ENCODE data around the gene GHSR.

The GHSR gene

DNA sequence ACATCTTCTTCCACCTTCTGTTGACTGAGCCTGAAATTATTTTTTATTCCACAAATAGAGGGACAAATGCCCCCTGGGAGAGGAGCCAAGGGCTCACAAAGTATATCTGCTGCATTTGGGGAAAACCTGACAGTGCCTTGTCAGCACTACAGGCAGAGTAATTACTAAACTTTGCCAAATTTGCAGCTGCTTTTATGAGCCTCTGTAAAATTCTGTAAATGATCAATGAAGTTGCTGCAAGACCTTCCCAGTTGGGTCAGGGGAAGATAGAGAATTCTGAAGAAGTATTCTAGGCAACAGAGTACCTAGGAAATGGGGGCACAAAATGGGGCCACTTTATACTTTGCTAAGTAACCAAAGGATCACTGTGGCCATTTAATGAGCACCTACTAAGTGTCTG lies 10.5 kb downstream of the GHSR start:
- no peak for DNase-seq (ENCODE audit: low read depth in 2 of 2)

DNA sequence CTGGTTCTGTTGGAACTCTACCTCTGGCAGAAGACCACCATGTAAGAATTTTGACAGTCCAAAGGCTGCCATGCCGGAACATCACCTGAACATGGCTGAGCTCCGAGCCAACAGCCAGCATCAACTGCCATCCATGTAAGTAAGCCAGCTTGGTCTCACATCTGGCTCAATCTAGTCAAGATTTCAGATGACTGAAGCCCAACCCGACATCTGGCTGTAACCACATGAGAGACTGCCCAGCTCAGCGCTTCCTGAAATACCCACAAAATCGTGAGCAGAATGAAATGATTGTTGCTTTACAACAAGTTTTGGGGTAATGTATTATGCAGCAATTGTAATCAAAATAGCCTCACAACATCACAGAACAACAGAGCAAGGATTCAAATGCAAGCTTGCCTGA lies 32.9 kb downstream of the GHSR start:
- DNase-seq (ENCODE audit: low read depth in 2 of 2) = no peak

DNA sequence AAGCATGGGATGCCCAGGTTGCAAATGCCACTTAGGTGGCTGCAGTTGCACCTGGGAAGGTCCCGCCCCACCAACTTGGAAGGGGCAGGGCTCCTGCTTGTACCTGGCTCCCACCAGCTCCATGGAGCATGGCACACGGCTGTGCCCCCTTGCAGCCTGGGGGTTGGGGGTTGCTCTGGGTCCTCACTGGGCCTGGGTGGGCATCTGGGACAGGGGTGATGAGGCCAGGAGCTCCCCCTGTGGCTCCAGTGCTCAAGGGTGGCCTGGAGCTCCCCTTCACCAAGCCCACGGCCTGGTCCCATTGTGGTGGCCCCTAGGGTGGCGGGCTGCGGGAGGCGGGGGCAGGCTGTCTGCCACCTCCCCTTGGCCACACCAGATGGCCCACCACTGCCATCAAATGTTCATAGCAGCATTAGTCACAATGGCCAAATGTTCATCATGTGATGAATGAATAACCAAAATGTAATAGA lies 36.7 kb downstream of the GHSR start:
- DNase-seq (ENCODE audit: low read depth in 2 of 2) = no peak

DNA sequence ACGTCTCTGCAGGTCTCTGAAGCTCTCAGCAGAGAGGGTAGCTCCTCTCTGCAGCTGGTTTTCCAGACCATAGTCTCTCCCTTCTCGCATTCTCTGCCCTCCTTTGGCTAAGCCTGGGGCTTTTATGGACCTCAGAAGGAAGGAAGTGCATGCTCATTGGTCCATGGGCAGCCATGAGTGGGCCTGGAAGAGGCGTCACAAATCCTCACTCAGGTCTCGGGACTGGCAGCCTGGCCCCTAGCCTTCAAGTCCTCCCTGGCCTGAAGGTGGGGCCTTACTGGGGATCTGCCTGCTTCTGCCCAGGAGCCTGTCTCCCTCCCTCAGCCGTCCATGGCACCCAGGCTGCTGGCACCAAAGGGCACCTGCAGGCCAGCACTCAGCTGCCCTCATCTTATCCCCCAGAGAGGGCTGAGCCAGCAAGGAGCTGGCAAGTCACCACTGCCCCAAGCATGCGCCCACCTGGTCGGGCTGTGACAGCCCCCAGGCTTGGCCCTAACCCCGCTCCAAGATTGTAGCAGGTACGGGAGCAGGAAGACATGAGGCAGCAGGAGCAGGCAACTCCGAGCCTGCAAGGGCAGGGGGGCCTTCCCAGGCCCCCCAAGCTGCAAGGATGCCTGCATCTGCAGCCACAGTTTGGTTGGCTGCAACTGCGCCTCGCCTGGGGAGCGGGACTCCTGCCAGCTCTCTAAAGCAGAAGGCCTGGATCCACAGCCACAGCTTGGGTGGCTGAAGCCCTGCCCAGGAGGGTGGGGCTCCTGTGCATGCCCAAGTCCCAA lies 37.4 kb downstream of the GHSR start:
- DNase-seq (ENCODE audit: low read depth in 2 of 2) = no peak

DNA sequence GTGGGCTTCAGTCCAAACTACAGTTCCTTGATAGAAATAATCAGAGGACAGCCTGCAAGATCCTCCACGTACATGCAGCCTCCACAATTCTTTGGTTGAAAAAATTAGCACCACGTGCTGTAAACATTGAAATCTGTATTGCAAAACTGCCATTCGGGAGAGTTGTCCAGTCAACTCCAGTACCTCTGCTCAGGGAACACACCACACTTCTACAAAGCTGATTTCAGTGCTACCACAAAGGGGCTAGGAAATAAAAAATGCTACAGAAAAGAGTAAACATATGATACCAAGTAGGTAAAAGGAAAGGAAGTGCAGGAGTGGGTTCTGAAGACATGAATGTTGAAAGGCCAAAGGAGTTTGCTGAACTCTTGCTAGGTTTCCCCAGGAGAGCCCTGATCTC lies 40.4 kb downstream of the GHSR start:
- DNase-seq (ENCODE audit: low read depth in 2 of 2) = no peak

DNA sequence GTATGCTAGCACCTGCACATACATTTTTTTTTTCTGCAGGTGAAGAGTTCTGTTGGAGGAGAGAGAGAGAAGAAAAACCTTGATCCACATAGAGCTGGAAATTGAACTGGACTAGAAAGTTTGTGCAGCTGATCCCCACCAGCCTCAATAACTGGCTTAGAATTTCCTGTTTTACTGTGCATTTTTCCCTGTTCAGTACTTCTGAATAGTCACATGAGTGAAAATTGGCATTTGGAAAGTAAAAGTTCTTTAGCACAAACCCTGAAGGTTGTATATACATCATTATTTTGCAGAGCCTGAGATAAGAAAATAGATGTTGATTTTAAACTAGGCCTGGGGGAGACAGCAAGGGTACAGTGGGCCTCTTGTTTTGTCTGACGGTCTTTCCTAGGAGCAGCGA lies 42.3 kb downstream of the GHSR start:
- DNase-seq (ENCODE audit: low read depth in 2 of 2) = no peak

DNA sequence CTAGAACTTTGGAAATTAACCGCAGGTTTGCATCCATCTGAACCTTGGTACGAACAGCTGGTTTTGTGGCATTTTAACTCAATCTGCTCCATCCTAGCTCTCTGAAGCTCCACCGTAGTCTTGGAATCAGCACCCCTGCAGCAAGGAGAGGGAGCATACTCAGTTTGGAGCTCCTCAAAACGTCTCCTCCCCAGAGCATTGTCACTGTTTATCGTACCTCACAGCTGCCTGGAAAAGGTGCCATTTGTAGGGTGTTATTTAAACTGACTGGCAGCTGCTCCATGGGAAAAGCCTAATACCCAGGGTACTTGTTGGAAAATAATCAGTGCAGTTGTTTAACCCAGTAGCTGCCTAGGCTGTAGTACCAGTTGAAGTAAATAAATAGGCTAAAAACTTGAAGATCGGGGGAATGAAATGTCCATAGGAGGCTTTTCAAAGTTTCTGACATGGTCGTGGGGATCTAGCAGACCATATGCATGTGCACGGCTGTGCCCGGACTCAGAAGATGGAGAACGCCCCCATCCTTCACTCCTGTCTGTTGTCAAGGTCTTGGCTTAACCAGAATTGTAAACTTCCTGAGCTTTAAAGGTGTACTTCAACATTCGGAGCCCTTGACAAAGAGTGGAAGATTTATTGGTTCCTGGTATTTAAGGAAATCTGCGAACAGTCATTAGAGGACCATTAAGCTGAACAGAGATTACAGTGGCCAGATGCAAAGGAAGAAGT lies 43.9 kb downstream of the GHSR start:
- no peak for DNase-seq (ENCODE audit: low read depth in 2 of 2)

DNA sequence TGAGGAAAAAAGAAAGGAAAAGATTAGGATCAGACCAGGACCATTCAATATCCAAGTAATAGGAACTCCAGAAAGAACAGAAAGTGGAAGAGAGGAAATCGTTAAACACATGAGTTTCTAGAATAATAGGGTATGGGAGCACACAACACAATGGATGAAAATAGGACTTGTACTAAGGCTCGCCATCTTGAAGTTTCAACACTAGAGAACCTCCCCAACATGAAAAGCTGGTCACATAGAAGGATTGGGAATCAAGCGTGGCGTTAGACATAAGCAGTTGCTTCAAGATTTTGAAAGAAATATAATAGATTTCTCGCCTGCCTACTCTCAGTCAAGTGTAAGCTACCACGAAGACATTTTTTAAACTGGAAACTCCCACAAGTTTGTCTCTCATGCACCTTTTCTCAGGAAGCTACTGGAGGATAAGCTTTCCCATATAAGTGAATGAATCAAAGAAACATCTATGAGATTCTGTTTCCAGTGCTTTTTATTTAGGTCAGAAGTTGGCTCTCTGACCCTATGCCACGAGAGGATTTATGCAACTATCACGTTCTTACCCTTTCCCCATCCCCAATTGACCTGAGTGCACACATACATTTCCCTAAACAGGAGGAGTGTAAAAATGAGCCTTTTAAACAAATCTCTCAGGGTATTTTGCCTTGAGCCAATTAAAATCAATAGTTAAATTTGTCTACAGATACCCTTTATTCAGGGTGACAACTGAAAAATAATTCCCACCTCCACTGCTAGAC lies 45.2 kb downstream of the GHSR start:
- no peak for DNase-seq (ENCODE audit: low read depth in 2 of 2)

DNA sequence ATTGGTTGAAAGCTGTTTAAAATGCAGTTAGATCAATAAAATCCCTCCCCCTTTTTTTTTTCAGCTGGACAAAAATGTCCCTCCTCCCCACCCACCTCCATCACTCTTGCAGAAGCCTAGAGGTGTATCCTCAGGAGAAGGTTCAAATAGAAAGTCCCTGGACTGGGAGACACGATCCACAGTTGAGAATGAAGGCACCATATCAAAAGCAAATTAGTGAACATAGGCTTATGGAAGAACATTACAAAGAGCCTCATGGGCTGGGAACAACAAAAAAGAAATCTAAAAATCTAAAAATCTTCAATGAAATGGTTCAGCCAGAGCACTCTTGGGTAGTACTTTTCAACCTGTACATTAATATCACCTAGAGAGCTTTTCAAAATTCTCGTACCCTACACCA lies 46.2 kb downstream of the GHSR start:
- DNase-seq (ENCODE audit: low read depth in 2 of 2) = no peak

DNA sequence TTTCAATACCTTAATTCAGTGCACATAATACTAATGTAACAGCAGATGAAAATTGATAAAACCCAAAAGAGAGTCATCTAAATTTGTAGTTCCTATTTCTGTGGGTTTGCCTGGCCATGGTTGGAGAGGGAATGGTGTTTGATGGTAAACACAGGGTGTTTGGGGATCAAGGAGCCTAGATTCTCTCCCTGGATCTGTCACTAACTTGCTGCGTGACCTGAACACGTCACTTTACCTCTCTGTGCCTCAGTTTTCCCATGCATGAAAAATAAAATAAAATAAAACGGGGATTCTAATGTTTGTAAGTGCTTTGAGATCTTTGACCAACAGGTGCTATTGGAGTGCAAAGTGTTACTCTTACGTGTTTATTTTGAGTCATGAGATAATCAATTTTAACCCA lies 49.8 kb downstream of the GHSR start:
- no peak for DNase-seq (ENCODE audit: low read depth in 2 of 2)

DNA sequence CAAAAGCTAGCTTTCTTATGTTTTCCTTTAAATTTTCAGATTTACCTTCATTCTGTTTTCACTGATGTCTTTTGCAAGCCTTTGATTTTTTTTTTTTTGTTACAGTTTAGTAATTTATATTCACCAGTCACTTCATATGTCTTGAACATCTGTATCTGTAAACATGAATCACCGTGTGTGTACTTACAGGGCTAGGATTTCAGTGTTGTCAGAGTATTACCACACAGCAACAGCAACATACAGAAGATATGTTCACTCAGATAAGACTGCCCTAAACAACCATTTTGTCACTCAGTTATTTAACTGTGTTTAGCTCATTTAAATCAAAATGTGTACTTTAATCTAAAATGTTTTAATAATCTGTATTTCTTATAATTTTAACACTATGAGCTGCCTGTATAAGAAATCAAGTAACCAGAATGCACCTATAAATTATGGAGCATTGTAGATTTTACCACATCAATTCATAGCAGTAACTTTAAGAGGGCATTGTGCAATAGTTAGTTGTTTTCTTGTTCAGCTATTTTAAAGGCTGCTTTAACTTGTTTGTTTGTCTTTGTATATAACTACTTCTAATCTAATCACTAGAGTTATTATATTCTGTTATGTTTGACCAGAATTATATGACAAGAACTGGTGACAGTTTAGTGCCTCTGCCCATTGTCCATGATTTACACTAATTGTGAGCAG lies 50.4 kb downstream of the GHSR start:
- no peak for DNase-seq (ENCODE audit: low read depth in 2 of 2)

DNA sequence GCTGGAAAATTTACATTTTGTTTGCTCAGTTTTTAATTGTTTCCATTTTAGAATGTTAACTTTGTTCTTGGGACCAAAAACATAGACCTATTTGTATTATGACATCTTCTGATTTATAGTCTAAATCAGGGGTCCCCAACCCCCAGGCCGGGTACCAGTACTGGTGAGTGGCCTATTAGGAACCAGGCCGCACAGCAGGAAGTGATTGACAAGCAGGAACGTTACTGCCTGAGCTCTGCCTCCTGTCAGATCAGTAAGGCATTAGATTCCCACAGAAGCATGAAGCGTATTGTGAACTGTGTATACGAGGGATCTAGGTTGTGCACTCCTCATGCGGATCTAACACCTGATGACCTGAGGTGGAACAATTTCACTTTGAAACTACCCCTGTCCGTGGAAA lies 51.9 kb downstream of the GHSR start:
- DNase-seq (ENCODE audit: low read depth in 2 of 2) = no peak

DNA sequence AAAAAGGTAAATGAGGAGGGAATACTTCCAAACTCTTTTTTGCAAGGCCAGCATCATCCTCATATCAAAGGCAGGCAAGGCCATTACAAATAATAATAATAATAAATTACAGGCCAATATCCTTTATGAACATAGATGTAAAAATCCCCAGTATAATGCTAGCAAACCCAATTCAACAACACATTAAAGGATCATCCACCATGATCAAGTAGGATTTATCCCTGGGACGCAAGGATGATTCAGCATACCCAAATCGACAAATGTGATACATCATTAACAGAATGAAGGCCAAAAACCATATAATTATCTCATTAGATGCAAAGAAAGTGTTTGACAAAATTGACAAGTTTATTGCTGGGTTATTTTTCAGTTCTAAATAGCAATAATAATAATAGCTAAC lies 53.6 kb downstream of the GHSR start:
- DNase-seq (ENCODE audit: low read depth in 2 of 2) = no peak
